ENCODE results near the gene PRR5.
"Not testable (repeated sequence)": the region's sequence is repeated elsewhere in the genome, so short reads cannot be mapped to it uniquely, and the experiment has no call there.

The PRR5 gene

DNA sequence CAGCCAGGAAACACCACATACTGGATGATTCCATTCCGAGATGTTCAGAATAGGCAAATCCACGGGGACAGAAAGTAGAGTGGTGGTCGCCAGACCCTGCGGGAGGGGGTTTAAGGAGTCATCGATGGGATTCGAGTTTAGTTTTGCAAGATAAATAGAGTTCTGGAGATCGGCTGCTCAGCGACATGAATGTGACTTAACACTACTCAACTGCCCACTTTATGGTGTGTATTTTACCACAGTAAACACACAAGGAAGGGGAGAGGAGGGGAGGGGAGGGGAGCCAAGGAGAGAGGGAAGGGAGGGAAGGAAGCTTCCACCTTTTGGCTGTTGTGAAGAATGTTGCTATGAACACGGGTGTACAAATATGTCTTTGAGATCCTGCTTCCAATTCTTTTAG lies 39.9 kb downstream of the PRR5 start:
- in situ Hi-C loops (cut with MboI; ENCODE audit: low sequenced_read_pairs, unreplicated experiment), result no loop called here
- TF ChIP-seq, protein P1, sequence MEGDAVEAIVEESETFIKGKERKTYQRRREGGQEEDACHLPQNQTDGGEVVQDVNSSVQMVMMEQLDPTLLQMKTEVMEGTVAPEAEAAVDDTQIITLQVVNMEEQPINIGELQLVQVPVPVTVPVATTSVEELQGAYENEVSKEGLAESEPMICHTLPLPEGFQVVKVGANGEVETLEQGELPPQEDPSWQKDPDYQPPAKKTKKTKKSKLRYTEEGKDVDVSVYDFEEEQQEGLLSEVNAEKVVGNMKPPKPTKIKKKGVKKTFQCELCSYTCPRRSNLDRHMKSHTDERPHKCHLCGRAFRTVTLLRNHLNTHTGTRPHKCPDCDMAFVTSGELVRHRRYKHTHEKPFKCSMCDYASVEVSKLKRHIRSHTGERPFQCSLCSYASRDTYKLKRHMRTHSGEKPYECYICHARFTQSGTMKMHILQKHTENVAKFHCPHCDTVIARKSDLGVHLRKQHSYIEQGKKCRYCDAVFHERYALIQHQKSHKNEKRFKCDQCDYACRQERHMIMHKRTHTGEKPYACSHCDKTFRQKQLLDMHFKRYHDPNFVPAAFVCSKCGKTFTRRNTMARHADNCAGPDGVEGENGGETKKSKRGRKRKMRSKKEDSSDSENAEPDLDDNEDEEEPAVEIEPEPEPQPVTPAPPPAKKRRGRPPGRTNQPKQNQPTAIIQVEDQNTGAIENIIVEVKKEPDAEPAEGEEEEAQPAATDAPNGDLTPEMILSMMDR (IDR thresholded peaks at IDR 0.05; ENCODE audit: borderline replicate concordance, control extremely low read depth, extremely low read depth, insufficient read depth, missing control alignments), result no peak
- DNase-seq (ENCODE audit: low spot score), result no peak

- DNase-seq (ENCODE audit: low spot score), result no peak
- TF ChIP-seq, protein P1 (IDR thresholded peaks at IDR 0.05; ENCODE audit: borderline replicate concordance, control extremely low read depth, extremely low read depth, insufficient read depth, missing control alignments), result no peak
- in situ Hi-C loops (cut with MboI; ENCODE audit: low sequenced_read_pairs, unreplicated experiment), result no loop called here
Measured at GRCh38 chr22:44743247-44743646, 41.2 kb downstream of the PRR5 start.

DNA sequence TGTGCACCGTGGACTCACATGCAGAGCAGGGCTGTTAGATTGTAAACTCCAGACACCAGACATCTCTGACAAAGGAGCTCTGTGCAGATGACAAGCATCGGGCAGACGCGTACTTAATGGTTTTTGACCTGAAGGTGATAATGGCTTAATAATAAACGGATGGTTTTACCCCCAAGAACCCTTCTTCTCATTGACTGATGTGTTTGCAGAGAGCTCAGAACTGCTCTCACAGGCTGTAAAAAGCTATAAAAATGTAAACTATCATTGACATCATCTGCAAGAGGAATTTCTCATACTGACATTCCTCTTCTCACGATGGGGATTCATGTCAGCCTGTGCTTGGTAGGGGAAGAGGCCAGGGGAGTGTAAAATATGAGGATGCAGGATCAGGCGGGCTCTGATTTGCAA lies 41.8 kb downstream of the PRR5 start:
- TF ChIP-seq, protein P1 (IDR thresholded peaks at IDR 0.05; ENCODE audit: borderline replicate concordance, control extremely low read depth, extremely low read depth, insufficient read depth, missing control alignments), result no peak
- no peak for DNase-seq (ENCODE audit: low spot score)
- in situ Hi-C loops (cut with MboI; ENCODE audit: low sequenced_read_pairs, unreplicated experiment), result no loop called here

DNA sequence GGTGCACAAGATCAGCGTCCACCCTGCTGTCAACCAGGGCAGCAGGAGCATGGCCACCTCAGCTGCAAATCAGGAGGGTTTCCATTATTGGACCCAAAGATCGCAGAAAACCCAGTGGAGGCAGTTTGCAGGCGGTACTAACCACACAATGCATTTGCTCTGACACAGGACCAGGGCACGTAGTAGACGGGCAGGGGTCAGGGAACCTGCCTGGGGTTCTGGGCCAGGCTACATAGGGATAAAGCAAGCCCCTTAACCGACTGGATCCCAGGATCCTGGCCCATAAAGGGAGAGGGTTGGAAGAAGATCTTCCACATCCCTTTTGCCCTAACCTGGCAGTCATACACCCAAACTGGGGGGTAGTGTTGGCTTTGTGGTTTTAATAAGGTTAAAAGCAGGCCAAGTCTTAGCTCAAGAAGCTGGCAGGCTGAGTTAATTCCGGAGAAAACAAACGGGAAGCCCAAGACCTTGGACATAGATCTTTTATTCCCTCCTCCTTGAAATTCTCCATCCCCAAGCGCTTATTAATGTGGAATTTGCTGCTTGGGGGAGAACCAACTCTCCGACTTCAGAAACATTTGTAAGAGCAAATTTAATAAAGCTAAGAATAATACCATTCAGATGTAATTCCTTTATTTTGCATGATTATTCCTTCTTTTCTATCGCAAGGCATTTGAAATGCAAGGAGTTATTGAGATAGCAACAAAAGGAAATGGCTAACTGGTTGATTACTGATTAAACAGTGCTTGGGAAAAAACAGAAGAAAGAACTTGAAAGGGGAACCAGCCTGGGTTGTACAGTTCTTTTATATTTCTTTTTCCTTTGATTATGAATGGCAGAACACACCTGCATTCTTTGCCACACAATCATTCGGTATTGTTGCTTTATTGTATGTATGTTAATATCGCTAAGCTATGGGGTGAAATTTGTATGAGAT lies 44.1 kb downstream of the PRR5 start:
- DNase-seq (ENCODE audit: low spot score), result no peak
- TF ChIP-seq, protein P1 (IDR thresholded peaks at IDR 0.05; ENCODE audit: borderline replicate concordance, control extremely low read depth, extremely low read depth, insufficient read depth, missing control alignments), result no peak
- in situ Hi-C loops (cut with MboI; ENCODE audit: low sequenced_read_pairs, unreplicated experiment), result no loop called here

- DNase-seq (ENCODE audit: low spot score); in situ Hi-C loops (cut with MboI; ENCODE audit: low sequenced_read_pairs, unreplicated experiment): not testable (repeated sequence)
Measured at GRCh38 chr22:44747784-44748127, 45.8 kb downstream of the PRR5 start.

- no peak for DNase-seq (ENCODE audit: low spot score)
- TF ChIP-seq, protein P1 (IDR thresholded peaks at IDR 0.05; ENCODE audit: borderline replicate concordance, control extremely low read depth, extremely low read depth, insufficient read depth, missing control alignments), result no peak
- in situ Hi-C loops (cut with MboI; ENCODE audit: low sequenced_read_pairs, unreplicated experiment), result no loop called here
Measured at GRCh38 chr22:44748524-44748923, 46.5 kb downstream of the PRR5 start.

DNA sequence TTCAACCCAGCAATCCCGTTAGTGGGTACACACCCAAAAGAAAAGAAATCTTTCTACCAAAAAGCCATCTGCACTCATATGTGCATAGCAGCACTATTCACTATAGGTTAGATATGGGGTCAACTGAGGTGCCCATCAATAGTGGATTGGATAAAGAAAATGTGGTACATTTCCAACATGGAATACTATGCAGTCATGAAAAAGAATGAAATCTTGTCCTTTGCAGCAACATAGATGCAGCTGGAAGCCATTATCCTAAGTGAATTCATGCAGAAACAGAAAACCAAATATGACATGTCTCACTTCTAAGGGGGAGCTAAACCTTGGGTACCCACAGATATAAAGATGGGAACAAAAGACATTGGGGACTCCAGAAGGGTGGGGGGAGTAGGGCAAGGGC lies 48.5 kb downstream of the PRR5 start:
- in situ Hi-C loops (cut with MboI; ENCODE audit: low sequenced_read_pairs, unreplicated experiment), result no loop called here
- DNase-seq (ENCODE audit: low spot score), result no peak
- TF ChIP-seq, protein P1 (IDR thresholded peaks at IDR 0.05; ENCODE audit: borderline replicate concordance, control extremely low read depth, extremely low read depth, insufficient read depth, missing control alignments), result no peak
